WTC11 (cell line): Measurements from ENCODE around the gene MARCHF7.

Source experiments
- ARID4B ChIP-seq: sonication (generic); formaldehyde crosslinking; IDR thresholded peaks from 2 replicates; pipeline ENCODE4 v1.8.0; 2023; ENCODE audit warnings: missing genetic modification reagents, mild to moderate bottlenecking, borderline replicate concordance
- CBFB ChIP-seq: sonication (generic); formaldehyde crosslinking; IDR thresholded peaks from 2 replicates; pipeline ENCODE4 v1.8.1; 2022; ENCODE audit warnings: mild to moderate bottlenecking, low read depth, missing genetic modification reagents
- CTCF ChIP-seq: fragments of 200-600 bp; IDR thresholded peaks from 2 replicates; pipeline ENCODE4 v1.8.0; 2022; ENCODE audit warnings: antibody characterized with exemption
- E2F1 ChIP-seq: sonication (generic); formaldehyde crosslinking; IDR thresholded peaks from 2 replicates; pipeline ENCODE4 v1.8.0; 2022; ENCODE audit warnings: mild to moderate bottlenecking, missing genetic modification reagents
- E2F5 ChIP-seq: sonication (generic); formaldehyde crosslinking; IDR thresholded peaks from 2 replicates; pipeline ENCODE4 v1.8.1; 2022; ENCODE audit warnings: mild to moderate bottlenecking, moderate library complexity, missing genetic modification reagents
- ELF4 ChIP-seq: sonication (generic); formaldehyde crosslinking; IDR thresholded peaks from 2 replicates; pipeline ENCODE4 v1.8.1; 2022; ENCODE audit warnings: low read depth, mild to moderate bottlenecking, moderate library complexity, missing genetic modification reagents
- MAX ChIP-seq: sonication (generic); formaldehyde crosslinking; IDR thresholded peaks from 2 replicates; pipeline ENCODE4 v1.8.0; 2022; ENCODE audit warnings: mild to moderate bottlenecking, missing genetic modification reagents
- OVOL2 ChIP-seq: fragments of 250-450 bp; sonication (Bioruptor Pico); IDR thresholded peaks from 2 replicates; pipeline ENCODE4 v1.9.0; 2021; ENCODE audit warnings: mild to moderate bottlenecking, borderline replicate concordance
- RELA ChIP-seq: sonication (generic); formaldehyde crosslinking; IDR thresholded peaks from 2 replicates; pipeline ENCODE4 v1.8.1; 2022; ENCODE audit warnings: missing genetic modification reagents, mild to moderate bottlenecking, borderline replicate concordance
- USF2 ChIP-seq: sonication (generic); formaldehyde crosslinking; IDR thresholded peaks from 2 replicates; pipeline ENCODE4 v1.8.1; 2023; ENCODE audit warnings: mild to moderate bottlenecking, missing genetic modification reagents, moderate library complexity
- ZBTB43 ChIP-seq: sonication (generic); formaldehyde crosslinking; IDR thresholded peaks from 2 replicates; pipeline ENCODE4 v1.8.1; 2023; ENCODE audit warnings: mild to moderate bottlenecking, missing genetic modification reagents

GRCh38 chr2:159750873-159751272 lies 38.6 kb downstream of the MARCHF7 start:
- TF ChIP-seq CTCF (no peak), E2F1 (CRISPR knock-in tag) (no peak), ELF4 (CRISPR knock-in tag) (no peak), USF2 (CRISPR knock-in tag) (no peak), E2F5 (no peak), OVOL2 (CRISPR knock-in tag) (no peak), RELA (CRISPR knock-in tag) (no peak), ARID4B (CRISPR knock-in tag) (no peak), MAX (CRISPR knock-in tag) (no peak), CBFB (CRISPR knock-in tag) (no peak), ZBTB43 (CRISPR knock-in tag) (no peak)
